Dermis lymphatic vessel endothelial cell (primary cell): ENCODE measurements around the gene TMEM269. TPM values are rescaled to one million over a fixed set of nuclear protein-coding genes. Genes with fewer than 3 reads are reported as not detected.

Source experiments
- total RNA-seq: library from RNA; depleted of rRNA; stranded (reverse); fragments of >200 nt; gene quantifications from 2 replicates; pipeline ENCODE4 v1.2.1, GENCODE V29; 2014

The TMEM269 gene, protein sequence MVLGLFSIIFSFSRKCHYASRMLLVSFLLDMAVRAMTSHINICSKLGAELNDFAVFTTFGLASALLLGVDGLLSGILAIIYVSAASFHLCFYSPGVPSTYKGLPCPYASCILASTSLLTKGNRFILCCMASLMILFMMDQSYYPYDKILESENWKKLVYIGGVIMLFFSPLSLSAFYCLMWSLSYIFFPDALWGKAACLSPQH
- under 0.01 TPM in 1 of 2 replicates, not detected in the other for total RNA-seq

DNA sequence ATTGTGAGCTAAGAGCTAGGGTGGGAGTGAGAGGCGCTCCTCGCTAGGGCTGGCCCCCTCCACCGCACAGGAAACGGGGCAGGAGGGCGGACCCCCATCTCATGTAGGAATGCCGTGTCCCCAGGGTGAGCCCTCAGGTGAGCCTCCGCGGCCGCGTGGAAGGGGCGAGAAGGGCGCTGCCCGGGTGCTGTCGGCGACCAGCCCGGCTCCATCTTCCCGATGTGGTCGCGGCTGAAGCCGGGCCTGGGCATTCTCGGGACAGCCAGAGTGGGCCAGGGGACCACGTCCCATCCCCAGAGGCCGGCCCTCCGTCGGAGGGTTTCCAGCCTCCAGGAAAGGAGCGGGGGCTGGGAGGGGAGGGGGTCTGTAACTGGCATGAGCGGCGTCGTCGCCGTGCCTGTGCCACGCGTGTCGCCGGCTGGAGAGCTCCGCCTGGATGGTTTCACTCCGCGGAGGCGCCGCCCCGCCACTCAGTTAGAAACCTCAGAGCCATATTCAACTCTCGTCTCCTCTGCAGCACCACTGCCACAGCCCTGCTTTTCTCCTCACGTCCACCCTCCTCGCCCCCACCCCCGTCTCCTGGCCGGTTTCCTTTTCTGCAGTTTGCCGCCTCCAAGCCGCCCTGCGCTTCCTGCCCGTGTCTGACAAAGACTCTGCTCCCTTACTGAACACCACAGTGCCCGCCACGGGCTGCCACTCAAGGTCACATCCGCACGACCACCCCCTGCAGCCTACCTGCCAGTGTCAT lies at the start of gene TMEM269:
TSS of gene TMEM269 (plus strand) at position 46 of the 748 bp plus-strand sequence. CDS start 4,903 bp downstream, outside the sequence.

GRCh38 chr1:42739753-42740700 lies 44.8 kb upstream of the TMEM269 start, which contains the start of gene CLDN19:
TSS of gene CLDN19 (minus strand) at chr1:42740236. CDS start at chr1:42740063, 173 bp downstream.

GRCh38 chr1:42766741-42767509 lies 17.9 kb upstream of the TMEM269 start, which contains the start of the genes C1orf50 and P3H1:
TSS of gene C1orf50 (plus strand) at chr1:42767249. CDS start at chr1:42767312, 63 bp downstream.
TSS of gene P3H1 (minus strand) at chr1:42767028. CDS start at chr1:42766971, 57 bp downstream.

GRCh38 chr1:42816585-42817439 lies 32.0 kb downstream of the TMEM269 start, which contains the start of the genes ERMAP and SVBP:
TSS of gene ERMAP (plus strand) at chr1:42817122. CDS start at chr1:42830449, 13,327 bp downstream.
TSS of gene SVBP (minus strand) at chr1:42817397. CDS start at chr1:42816544, 853 bp downstream.

DNA sequence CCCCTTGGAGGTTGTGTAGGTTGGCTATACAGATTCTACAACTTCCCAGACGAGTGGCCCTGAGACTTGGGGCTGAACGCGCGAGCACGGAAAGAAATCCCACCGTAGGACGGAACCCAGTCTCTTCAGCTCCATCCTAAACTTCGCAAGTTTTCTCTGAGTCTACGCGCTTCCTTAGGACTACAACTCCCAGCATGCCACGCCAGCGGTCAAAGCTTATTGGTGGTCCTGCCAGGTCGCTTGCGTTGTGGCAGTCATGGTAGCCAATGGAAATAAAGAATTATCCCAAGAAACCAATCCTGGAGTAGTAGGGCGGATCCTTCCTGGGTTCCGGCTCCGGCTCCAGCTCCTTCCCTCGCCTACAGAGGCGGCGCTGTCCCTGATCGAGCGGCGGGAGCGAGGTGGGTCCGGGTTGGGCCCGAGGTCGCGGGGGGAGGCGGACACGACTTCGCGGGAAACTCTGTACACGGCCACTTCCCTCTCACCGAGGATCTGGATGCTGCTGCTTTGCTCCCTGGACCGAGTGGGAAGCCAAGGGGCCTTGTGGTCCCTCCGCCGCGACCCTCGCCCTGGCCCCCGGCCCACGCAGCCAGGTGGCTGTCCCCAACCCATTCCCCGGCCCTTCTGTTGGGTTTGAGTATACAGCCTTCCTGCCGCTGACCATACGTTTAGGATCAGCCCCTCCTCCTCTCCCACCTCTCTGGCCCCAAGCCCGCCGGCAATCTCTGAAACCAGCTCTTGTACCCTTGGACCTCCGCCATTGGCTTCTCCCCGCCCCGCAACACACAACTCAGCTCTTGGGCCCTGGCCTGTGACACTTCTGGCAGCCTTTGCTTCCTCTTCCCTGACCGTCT lies 61.7 kb downstream of the TMEM269 start, which contains the start of gene ZNF691:
TSS of gene ZNF691 (plus strand) at position 357 of the 854 bp plus-strand sequence. CDS start 3,046 bp downstream, outside the sequence.

Other genes starting within 250 kb of the TMEM269 start
- gene PPIH, start 126.6 kb upstream of the TMEM269 start, total RNA-seq: 13.1 and 17.1 TPM in 2 replicates
- 440 and 521 TPM in 2 replicates for gene YBX1, start 102.6 kb upstream of the TMEM269 start, total RNA-seq
- not detected in 2 replicates for gene CLDN19, start 44.8 kb upstream of the TMEM269 start, total RNA-seq
- 71.1 and 80.8 TPM in 2 replicates for gene P3H1, start 18.0 kb upstream of the TMEM269 start, total RNA-seq
- 2.8 and 4.6 TPM in 2 replicates for gene C1orf50, start 17.7 kb upstream of the TMEM269 start, total RNA-seq
- 9.1 and 10.7 TPM in 2 replicates for gene ERMAP, start 32.1 kb downstream of the TMEM269 start, total RNA-seq
- gene SVBP, start 32.4 kb downstream of the TMEM269 start, total RNA-seq: 21.1 and 32.9 TPM in 2 replicates
- 6.0 and 8.4 TPM in 2 replicates for gene ZNF691, start 61.6 kb downstream of the TMEM269 start, total RNA-seq
- 5.8 and 13.3 TPM in 2 replicates for gene SLC2A1, start 173.9 kb downstream of the TMEM269 start, total RNA-seq